PC-9 (cell line): ENCODE measurements around the gene PFDN6. TPM values are rescaled to one million over a fixed set of nuclear protein-coding genes. Genes with fewer than 3 reads are reported as not detected.

Experiments
- BruUV-seq: library from RNA; stranded (reverse); fragments of 400-500 nt; replicated peaks from 2 replicates; lab custom pipeline; 2021; lab: Mats Ljungman, UMichigan
- CTCF ChIA-PET: fragments of 300-600 bp; sonication (Branson Sonifier 250); formaldehyde crosslinking; loops from one replicate; lab custom pipeline; 2022; ENCODE audit warnings: antibody characterized with exemption; lab: Charles Lee
- POLR2A ChIA-PET: fragments of 300-600 bp; sonication (Branson Sonifier 250); formaldehyde crosslinking; loops from one replicate; lab custom pipeline; 2022; ENCODE audit warnings: antibody characterized with exemption; ENCODE audit not compliant: unreplicated experiment; lab: Charles Lee
- DNase-seq, 2 experiments: peaks; one replicate each; pipeline versions ENCODE4 v3.0.0 to v3.0.0-alpha.2; 2015 to 2022; ENCODE audit warnings: mixed read lengths in 1 of 2
- H2AFZ ChIP-seq: fragments of 200-600 bp; sonication (generic); 2 replicates; pipeline ENCODE4 v1.8.1; 2017; ENCODE audit warnings: antibody characterized with exemption
- H3F3A ChIP-seq: fragments of 200-600 bp; sonication (generic); 2 replicates; pipeline ENCODE4 v1.8.1; 2017; ENCODE audit warnings: antibody characterized with exemption, mild to moderate bottlenecking, low read depth; ENCODE audit not compliant: insufficient read depth
- H3K27ac ChIP-seq: fragments of 200-600 bp; sonication (generic); 2 replicates; pipeline ENCODE4 v1.6.1; 2016; ENCODE audit warnings: mixed run types
- H3K27me3 ChIP-seq: fragments of 200-600 bp; sonication (generic); 2 replicates; pipeline ENCODE4 v1.6.1; 2016; ENCODE audit warnings: low read depth, mixed run types; ENCODE audit not compliant: insufficient read depth
- H3K36me3 ChIP-seq: fragments of 200-600 bp; sonication (generic); 2 replicates; pipeline ENCODE4 v1.6.1; 2016; ENCODE audit warnings: low read depth, mixed run types
- H3K4me1 ChIP-seq: fragments of 200-600 bp; sonication (generic); replicated peaks from 2 replicates; pipeline ENCODE4 v1.6.1; 2016; ENCODE audit warnings: mixed run types; ENCODE audit not compliant: insufficient read depth
- H3K4me2 ChIP-seq: fragments of 200-600 bp; sonication (generic); 2 replicates; pipeline ENCODE4 v1.6.1; 2017; ENCODE audit warnings: mixed run types
- H3K4me3 ChIP-seq: fragments of 200-600 bp; sonication (generic); 2 replicates; pipeline ENCODE4 v1.6.1; 2016; ENCODE audit warnings: mixed run types
- H3K79me2 ChIP-seq: fragments of 200-600 bp; sonication (generic); 2 replicates; pipeline ENCODE4 v1.6.1; 2017; ENCODE audit warnings: low read depth, mixed run types
- H3K9me2 ChIP-seq: fragments of 200-600 bp; sonication (generic); 2 replicates; pipeline ENCODE4 v1.8.1; 2017; ENCODE audit warnings: mild to moderate bottlenecking; ENCODE audit not compliant: insufficient read depth
- H3K9me3 ChIP-seq: fragments of 200-600 bp; sonication (generic); 2 replicates; pipeline ENCODE4 v1.8.1; 2016; ENCODE audit warnings: low read depth; ENCODE audit not compliant: insufficient read depth
- H4K20me1 ChIP-seq: fragments of 200-600 bp; sonication (generic); 2 replicates; pipeline ENCODE4 v1.8.1; 2017; ENCODE audit not compliant: insufficient read depth
- EZH2 ChIP-seq: fragments of 200-600 bp; sonication (generic); IDR thresholded peaks from 2 replicates; pipeline ENCODE4 v1.8.0; 2017; ENCODE audit warnings: antibody characterized with exemption, low read depth
- intact Hi-C: fragments of 100-400 bp; cut with micrococcal nuclease; formaldehyde crosslinking; loops from one replicate; pipeline ENCODE4 v1.10.0; 2022; ENCODE audit not compliant: unreplicated experiment
- total RNA-seq: library from RNA; stranded (reverse); gene quantifications from 2 replicates; pipeline ENCODE4 v1.2.3, GENCODE V29; 2021
- TF ChIP-seq, protein P1 (sequence below): fragments of 200-600 bp; sonication (generic); conservative IDR thresholded peaks from 2 replicates; pipeline ENCODE4 v1.6.1; 2017; ENCODE audit warnings: mixed run types, antibody characterized with exemption, mild to moderate bottlenecking, moderate library complexity

The PFDN6 gene
- total RNA-seq, 1 experiment from 2014 or later: 57.2 TPM

DNA sequence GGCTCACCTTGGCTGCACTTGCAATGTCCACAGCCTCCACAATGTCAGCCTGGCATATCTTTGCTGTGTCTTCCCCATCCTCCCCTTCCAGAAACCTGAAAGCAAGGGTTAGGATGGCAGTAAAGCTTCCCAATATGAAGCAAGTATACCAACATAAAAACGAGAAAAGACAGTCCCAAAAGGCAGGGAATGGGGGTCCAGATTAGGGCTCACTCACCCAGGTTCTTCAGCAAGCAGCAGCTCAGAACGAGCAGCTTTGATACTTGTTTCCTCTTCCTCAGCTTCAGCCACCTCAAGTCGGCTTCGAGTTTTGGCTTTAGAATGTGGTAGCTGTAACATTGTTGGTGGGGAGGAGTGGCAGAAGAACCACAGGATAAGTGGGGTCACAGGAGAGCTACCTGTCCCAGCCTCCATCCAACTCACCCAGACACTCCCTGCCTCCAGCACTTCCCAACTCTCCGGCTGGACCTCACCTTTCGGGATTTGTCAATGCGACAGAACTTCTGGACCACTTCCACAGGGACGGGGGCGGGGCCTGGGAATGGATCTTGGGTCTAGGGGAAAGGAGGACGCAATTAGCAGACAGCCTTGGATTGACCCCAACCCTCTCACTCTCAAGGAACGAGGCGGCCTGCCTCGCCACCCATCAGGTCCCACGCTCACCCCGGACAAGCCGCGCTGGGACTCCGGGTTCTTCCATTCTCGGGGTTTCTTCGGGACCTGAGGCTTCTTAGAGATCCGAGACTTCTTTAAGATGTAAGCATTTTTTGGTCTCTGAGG is 1.1 kb upstream of the PFDN6 start:
- peaks cover 17% of the 10 kb centered on the region for H3K36me3 ChIP-seq
- no peaks in the 10 kb centered on the region for H3K27me3 ChIP-seq
- no peaks in the 10 kb centered on the region; the same call in 1 of the 2 replicates for H4K20me1 ChIP-seq
- peaks cover 12% of the 10 kb centered on the region for H3K4me1 ChIP-seq
- H3K27ac ChIP-seq: no peak overlapping the region
- peaks cover 46% of the 10 kb centered on the region for H3K79me2 ChIP-seq
- H3F3A ChIP-seq: peaks cover 24% of the 10 kb centered on the region; the same call in 1 of the 2 replicates
- intact Hi-C loops: loop anchor here (10.0 kb wide), 1 partner anchor 286 kb away; no protein-coding TSS in a partner anchor
- TSS peak; percentile 32 for BruUV-seq
- peak overlapping the region; percentile 93 for H3K4me3 ChIP-seq
- TF ChIP-seq, protein P1, sequence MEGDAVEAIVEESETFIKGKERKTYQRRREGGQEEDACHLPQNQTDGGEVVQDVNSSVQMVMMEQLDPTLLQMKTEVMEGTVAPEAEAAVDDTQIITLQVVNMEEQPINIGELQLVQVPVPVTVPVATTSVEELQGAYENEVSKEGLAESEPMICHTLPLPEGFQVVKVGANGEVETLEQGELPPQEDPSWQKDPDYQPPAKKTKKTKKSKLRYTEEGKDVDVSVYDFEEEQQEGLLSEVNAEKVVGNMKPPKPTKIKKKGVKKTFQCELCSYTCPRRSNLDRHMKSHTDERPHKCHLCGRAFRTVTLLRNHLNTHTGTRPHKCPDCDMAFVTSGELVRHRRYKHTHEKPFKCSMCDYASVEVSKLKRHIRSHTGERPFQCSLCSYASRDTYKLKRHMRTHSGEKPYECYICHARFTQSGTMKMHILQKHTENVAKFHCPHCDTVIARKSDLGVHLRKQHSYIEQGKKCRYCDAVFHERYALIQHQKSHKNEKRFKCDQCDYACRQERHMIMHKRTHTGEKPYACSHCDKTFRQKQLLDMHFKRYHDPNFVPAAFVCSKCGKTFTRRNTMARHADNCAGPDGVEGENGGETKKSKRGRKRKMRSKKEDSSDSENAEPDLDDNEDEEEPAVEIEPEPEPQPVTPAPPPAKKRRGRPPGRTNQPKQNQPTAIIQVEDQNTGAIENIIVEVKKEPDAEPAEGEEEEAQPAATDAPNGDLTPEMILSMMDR: no peak
- no peak for TF ChIP-seq EZH2
- peak in 1 of 2 experiments; percentile 16 for DNase-seq
- peak overlapping the region; percentile 91 for H3K4me2 ChIP-seq
- POLR2A ChIA-PET: interaction anchor here (0.7 to 1.6 kb wide), 3 partner anchors 10 to 16 kb away, joined by 3 to 13 read pairs (median 7); partner anchors contain the start of genes RPS18 and VPS52
- H3K9me3 ChIP-seq: no peaks in the 10 kb centered on the region
- CTCF ChIA-PET: interaction anchor here (0.5 to 0.7 kb wide), 3 partner anchors 24 to 165 kb away, joined by 3 to 4 read pairs (median 4); no protein-coding TSS in a partner anchor
- no peaks in the 10 kb centered on the region for H3K9me2 ChIP-seq
- peak overlapping the region; percentile 81 for H2AFZ ChIP-seq

DNA sequence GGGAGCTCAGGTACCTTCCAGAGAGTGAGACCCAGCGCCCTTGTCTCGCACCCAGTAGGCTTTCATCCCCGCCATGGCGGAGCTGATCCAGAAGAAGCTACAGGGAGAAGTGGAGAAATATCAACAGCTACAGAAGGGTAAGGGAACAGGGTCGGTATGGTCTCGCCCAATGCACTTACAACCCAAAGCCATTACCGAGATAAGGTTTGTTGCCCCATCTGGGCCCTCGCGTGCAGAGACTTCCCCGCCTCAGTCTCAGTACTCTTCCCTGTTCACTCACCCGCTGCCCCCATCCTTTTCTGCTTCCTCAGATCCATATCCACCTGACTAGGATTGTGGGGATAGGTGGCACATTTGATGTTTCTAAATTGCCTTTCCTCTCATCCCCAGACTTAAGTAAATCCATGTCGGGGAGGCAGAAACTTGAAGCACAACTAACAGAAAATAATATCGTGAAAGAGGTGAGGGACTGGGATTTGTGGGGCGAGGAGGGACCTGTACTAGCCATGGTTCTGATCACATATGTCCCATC is 449 bp downstream of the PFDN6 start:
- CTCF ChIA-PET: interaction anchor here (0.9 kb wide), 1 partner anchor 170 kb away, joined by 12 read pairs; no protein-coding TSS in a partner anchor

More for the DNA sequence above, 449 bp downstream of the PFDN6 start:
- H3K27ac ChIP-seq: peak overlapping the region; percentile 7; the same call in 1 of the 2 replicates
- peak overlapping the region; percentile 81 for H2AFZ ChIP-seq
- peak in 1 of 2 experiments; percentile 15 for DNase-seq
- POLR2A ChIA-PET: interaction anchor here (0.5 to 1.6 kb wide), 8 partner anchors 8 to 318 kb away, joined by 3 to 13 read pairs (median 8); partner anchors contain the start of genes RGL2, RPS18, VPS52 and ZBTB22
- BruUV-seq: TSS peak; percentile 77
- H3K9me2 ChIP-seq: no peaks in the 10 kb centered on the region
- peaks cover 29% of the 10 kb centered on the region for H3F3A ChIP-seq
- no peaks in the 10 kb centered on the region for H3K9me3 ChIP-seq
- H3K79me2 ChIP-seq: peaks cover 51% of the 10 kb centered on the region
- H3K4me1 ChIP-seq: peaks cover 12% of the 10 kb centered on the region
- H3K4me3 ChIP-seq: peak overlapping the region; percentile 93
- TF ChIP-seq, protein P1: no peak
- no peak for TF ChIP-seq EZH2
- no peaks in the 10 kb centered on the region; the same call in 1 of the 2 replicates for H4K20me1 ChIP-seq
- no peaks in the 10 kb centered on the region for H3K27me3 ChIP-seq
- peak overlapping the region; percentile 91 for H3K4me2 ChIP-seq
- peaks cover 17% of the 10 kb centered on the region for H3K36me3 ChIP-seq
- intact Hi-C loops: loop anchor here (10.0 kb wide), 1 partner anchor 285 kb away; no protein-coding TSS in a partner anchor
